ENCODE measurements around the gene DBF4.
"Not testable (repeated sequence)": the region's sequence is repeated elsewhere in the genome, so short reads cannot be mapped to it uniquely, and the experiment has no call there.

DBF4 gene, protein sequence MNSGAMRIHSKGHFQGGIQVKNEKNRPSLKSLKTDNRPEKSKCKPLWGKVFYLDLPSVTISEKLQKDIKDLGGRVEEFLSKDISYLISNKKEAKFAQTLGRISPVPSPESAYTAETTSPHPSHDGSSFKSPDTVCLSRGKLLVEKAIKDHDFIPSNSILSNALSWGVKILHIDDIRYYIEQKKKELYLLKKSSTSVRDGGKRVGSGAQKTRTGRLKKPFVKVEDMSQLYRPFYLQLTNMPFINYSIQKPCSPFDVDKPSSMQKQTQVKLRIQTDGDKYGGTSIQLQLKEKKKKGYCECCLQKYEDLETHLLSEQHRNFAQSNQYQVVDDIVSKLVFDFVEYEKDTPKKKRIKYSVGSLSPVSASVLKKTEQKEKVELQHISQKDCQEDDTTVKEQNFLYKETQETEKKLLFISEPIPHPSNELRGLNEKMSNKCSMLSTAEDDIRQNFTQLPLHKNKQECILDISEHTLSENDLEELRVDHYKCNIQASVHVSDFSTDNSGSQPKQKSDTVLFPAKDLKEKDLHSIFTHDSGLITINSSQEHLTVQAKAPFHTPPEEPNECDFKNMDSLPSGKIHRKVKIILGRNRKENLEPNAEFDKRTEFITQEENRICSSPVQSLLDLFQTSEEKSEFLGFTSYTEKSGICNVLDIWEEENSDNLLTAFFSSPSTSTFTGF

DNA sequence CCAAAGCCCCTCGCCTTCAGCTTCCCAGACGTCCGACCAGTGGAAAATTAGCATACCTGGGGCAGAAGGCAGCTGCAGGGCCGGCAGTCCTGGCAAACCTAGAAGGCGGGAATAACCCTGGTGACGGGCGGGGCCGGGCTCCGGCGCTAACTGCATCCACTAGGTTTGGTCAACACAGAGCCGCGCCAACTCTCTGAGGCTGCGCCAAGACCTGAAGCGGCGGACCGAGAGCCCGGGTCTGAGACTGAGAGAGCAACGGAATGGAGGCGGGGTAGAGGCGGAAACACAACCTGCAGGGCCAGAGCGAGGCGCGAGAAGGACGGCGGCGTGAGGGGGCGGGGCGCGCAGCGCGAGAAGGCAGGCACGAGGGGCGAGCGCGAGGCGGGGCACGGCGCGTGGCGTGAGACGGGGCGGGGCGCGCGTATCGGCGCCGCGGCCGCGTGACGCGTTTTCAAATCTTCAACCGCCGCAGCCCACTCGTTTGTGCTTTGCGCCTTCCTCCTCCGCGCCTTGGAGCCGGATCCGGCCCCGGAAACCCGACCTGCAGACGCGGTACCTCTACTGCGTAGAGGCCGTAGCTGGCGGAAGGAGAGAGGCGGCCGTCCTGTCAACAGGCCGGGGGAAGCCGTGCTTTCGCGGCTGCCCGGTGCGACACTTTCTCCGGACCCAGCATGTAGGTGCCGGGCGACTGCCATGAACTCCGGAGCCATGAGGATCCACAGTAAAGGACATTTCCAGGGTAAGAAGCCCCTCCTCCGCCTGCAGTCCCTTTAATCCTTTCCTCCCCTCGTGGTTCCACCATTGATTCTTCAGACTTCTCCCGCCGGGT is at the start of gene DBF4, which contains the start of gene SLC25A40:
TSS of gene DBF4 (plus strand) at position 454 of the 829 bp plus-strand sequence. CDS start at position 694, 240 bp downstream.
TSS of gene SLC25A40 (minus strand) at position 321 of the 829 bp plus-strand sequence. CDS start 17,633 bp downstream, outside the sequence.
- peak; percentile 82 to 91 for DNase-seq

DNA sequence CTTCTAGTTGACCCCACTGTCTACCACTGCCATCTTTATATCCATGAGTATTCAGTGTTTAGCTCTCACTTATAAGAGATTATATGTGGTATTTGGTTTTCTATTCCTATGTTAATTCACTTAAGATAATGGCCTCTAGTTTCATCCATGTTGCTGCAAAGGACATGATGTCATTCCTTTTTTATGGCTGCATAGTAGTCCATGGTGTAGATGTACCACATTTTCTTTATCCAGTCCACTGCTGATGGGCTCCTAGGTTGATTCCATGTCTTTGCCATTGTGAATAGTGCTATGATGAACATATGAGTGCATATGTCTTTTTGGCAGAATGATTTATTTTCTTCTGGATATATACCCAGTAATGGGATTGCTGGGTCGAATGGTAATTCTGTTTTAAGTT is 47.9 kb upstream of the DBF4 start:
- not testable (repeated sequence) for DNase-seq

DNA sequence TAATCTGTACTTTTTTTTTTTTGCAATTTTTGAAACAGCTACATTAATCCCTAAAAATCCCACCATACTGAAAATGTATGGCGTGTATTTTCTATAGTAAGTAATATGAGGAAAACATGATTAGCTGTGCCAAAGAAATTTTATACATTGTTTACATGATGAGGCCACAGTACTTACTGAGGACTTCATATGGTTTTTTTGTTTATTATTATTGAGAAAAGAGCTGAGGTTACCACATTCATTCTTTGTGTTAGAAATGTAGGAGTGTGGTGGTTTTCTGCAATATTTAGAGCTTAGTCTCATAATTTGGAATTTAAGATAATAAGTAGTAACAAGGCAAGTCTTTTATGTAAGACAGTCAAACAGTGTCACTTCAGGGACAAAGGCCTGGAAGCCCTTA is 45.2 kb upstream of the DBF4 start:
- DNase-seq = no peak

DNA sequence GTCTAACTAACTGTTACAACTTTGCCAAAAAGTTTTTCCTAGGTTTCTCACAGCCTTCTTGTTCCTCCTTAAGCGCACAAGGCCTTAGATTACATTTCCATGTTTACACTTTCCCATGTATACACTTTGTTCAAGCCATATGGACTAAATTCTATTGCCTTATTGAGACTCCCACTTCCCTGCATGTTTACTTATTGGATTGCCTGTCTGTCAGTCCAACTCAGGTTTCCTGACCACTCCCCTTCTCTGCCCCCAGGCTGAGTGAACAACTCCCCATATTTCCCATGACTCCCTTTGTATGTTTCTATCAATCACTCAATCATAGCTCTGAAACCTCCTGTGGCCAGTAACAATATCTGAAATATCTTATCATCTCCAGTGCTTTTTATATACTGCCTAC is 43.2 kb upstream of the DBF4 start:
- no peak for DNase-seq

DNA sequence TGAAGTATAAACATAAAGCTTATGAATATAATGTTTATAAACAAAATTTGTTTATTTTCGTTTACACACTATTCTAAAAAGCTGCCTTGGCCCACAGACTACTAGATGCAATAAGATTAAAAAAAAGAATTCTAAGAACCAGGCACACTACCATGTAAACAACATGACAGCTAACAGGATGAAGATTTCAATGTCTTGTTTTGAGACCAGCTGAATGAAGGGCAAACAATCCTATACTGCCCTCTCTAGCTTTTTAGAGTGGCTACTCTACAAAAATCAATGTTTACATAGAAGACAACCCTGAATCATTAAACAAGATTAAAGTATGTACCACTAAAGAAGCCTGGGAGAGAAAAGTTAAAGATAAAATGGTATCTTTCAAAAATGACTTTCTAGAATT is 38.7 kb upstream of the DBF4 start:
- no peak for DNase-seq

DNA sequence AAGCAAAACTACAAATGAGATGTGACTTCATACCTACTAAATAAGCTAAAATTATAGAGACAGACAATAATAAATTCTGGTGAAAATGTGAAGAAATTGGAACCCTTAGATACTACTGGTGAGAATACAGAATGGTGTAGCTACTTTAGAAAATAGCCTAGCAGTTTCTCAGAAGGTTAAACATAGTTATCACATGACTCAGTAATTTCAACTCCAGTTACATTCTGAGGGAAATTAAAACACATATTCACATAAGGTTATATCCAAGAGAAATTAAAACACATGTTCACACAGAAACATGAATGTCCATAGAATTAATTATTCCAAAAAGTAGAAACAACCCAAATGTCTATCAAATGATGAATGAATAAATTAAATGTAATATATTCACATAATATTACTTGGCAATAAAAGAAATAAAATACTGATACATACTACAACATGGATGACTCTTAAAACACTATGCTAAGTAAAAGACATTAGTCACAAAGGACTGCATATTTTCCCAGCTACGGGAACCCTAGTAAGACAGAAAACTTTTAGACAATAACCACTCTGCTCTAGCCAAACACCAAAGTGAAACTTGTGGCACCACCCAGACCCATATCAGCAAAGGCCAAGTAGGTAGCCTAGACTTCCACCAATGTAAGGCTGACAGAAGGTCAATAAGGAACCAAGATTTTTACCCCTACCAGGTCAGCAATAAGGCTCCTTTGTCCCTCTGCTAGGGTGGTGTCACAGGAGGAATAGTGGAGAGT is 25.3 kb upstream of the DBF4 start:
- DNase-seq = no peak

DNA sequence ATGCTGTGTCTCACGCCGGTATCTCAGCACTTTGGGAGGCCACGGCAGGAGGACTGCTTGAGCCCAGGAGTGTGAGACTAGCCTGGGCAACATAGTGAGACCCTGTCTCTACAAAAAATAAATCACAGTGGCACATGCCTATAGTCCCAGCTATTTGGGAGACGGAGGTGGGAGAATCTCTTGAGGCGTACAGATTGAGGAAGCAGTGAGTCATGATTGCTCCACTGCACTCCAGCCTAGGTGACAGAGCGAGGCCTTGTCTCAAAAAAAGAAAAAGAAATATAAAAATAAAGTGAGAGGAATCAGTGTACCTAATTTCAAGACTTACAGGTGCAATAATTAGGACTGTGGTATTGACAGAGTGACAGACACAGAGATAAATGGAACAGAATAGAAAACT is 24.0 kb upstream of the DBF4 start:
- DNase-seq = no peak

DNA sequence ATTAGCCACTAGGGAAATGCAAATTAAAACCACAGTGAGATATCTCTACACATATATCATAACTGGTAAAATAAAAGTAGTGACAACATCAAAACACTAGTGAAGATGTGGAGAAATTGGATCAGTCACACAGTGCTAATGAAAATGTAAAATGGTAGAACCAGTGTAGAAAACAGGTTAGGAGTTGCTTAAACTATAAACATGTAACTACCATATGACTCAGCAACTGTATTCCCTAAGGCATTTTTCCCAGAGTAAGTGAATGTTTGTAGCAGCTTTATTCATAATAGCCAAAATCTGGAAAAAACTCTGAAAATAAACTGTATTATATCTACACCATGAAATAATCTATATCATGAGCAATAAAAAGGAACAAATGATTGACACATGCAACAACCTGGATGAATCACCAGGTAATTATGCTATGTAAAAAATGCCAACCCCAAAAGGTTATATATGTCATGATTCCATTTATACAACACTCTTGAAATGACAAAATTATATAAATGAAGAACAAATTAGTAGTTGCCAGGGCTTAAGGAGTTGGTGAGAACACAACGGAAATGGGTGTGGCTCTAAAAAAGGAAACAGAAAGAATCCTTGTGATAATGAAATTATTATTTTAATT is 22.9 kb upstream of the DBF4 start:
- no peak for DNase-seq

DNA sequence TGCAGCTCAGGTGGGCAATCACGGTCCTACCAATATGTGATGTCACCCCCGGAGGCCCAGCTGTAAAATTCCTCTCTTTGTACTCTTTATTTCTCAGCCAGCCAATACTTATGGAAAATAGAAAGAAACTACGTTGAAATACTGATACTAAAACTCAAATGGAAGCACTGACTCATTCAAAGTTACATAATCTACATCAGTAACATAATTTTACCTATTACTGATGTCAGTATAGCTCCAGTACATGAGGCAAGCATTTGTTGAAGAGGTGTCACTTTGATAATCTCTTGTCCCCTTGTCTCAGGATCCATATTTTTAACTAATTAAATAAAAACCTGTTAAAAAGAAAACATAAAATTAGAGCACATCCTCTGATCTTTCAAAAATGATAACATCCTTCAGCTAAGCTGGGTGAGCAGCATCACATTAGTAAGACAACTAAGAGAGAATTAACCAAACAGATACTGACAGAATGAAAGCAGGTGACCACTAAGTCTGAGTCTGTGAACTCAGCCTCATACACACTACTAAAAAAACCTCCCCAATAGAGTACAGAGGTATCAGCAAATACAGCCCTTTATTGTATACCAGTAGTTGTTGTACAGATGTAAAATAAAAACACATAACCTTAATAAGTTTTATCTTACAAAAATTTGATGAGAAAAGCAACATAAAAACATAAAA is 17.7 kb upstream of the DBF4 start:
- no peak for DNase-seq

DNA sequence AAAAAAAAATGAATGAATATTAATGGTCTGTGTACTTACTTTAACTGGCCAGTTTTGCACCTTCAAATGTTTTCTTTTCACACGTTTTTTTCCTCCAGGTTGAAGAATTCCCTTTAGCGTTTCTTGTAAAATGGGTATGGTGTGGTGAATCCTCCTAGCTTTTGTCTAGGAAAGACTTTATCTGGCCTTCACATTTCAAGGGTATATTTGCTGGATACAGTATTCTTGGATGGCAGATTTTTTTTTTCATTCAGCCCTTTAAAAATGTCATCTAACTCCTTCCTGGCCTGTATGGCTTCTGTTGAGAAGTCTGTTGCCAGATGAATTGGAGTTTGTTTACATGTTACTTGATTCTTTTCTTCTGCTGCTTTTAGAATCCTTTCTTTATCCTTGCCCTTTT is 10.2 kb upstream of the DBF4 start:
- no peak for DNase-seq

DNA sequence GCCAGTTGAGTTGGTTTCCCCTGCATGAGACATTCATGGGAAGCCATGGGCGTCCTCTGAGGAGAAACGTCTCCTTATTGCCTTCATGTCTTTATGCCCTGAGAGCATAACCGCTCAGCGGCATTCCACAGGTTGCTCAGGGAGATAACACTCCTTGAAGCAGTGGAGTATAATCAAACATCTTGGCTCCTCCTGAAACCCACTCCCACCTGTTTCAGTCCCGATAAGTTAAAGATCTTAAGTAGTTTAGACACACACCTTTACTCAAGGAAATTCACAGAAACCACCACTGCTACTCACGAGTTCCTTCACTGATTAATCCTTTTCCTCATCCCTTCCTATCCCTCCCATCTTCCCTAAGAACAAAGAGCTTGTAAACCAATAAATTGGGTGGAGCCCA is 9.8 kb upstream of the DBF4 start:
- DNase-seq = not testable (repeated sequence)

DNA sequence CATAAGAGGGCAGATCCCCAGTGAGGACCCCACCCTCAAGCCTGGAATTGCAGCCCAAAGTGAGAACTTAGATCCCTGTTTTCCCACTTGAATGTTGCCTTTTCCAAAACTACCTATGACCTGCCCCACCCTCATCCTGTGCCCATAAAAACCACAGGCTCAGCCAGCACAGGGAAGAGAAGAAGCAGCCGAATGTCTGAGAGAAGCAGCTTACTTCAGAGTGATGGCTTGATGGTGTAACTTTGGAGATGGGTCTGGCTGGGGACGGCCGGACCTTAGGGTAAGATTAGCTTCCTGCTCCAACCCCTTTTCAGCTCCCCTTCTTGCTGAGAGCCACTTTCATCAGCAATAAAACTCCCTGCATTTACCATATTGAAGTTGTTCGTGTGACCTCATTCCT is 5.8 kb upstream of the DBF4 start:
- no peak for DNase-seq

DNA sequence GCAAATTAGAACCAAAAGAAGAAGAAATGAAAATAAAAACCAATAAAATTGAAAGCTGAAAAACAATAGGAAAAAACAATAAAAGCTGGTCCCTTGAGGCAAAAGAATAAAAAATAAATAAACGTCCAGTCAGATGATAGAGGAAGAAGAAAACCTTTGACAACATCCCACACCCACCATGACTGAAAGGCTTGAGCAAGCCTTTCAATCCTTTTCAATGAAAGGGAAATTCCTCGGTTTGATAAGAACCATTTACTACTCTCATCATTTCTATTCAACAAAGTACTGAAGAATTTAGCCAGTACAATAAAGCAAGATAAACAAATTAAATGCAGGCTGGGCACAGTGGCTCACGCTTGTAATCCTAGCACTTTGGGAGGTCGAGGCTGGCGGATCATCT is 3.9 kb upstream of the DBF4 start:
- no peak for DNase-seq

DNA sequence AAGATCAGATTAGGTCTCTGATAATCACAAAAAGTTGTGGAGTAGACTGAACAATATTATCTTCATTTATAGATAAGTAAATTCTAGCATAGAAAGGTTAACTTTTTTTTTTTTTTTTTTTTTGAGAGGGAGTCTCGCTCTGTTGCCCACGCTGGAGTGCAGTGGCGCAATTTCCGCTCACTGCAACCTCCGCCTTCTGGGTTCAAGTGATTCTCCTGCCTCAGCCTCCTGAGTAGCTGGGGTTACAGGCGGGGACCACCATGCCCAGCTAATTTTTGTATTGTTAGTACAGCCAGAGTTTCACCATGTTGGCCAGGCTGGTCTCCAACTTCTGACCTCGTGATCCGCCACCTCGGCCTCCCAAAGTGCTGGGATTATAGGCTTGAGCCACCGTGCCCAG is 3.0 kb upstream of the DBF4 start:
- not testable (repeated sequence) for DNase-seq

DNA sequence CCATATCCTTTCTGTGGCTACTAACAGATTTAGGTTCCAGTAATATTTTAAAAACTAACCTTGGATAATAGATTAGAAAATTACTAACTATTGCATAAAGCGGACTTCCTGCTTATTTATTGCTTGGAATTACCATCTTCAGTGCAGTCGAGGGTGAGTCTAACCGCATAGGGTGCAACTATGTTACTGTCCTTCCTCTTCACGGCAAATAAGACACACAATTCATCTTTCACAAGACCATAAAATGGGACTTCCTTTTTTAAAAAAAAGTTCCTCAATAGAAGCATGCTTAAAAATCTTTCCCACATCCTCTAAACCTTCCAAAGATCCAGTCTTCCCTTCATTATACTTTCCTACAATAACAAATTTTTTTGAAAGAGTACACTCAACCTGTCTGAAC is 2.2 kb upstream of the DBF4 start:
- no peak for DNase-seq

DNA sequence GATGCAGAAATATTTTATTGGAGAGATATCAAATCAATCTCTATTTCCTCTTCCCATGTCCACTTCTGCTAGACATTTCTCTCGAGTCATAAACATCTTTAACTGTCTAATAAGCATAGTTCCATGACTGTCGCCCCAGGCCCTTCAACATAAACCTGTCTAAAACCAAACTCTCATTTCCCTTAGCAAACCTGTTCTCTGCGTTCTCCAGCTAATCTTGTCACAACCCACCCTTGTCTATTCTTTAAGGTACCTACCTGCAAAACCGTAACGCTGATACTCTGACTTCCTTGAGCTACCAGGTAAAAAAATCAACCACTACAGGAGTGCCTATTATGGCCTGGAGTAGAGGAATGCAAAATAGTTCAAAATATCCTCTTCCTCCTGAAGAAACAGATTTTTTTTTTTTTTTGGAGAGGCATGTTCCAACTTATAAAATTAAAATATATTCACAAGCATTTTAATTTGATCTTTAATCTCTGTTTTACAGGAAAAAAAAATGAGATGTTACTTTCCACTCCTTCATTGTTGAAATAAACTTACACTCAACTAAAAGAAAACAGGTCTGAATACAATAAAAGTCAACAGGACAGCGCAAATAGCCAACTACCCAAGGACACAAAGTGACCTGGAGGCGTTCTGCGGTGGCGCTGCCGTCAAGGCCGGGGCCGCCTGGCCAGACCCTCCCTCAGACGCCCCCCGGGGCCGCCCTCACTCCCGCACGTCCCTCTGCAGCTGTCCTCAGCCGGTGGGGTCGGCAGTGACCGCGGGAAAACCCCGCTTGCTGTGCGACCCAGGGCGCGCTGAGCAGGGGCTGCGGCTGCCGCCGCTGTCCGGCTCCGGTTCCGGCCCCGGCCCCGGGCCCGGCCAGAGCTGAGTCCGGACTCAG is 898 bp upstream of the DBF4 start:
- DNase-seq = no peak

DNA sequence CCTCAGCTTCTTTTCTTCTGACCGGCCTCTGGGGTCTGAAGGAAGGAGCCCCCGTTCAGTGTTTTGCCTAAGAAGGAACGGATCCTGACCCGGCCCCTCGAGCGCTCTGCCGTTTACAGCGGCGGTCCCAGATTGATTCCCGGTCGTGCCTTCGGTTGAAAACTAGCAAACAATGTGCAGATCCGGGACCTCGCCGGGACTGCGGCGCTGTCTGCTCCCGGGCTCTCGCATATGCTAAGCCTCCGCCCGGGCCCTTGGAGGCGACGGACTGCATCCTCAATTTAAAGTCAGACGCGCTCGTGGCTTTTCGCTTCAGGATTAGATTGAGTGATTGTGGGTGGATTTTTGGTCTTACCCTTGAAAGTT is 559 bp downstream of the DBF4 start:
- peak in 1 of 2 experiments; percentile 27 for DNase-seq

DNA sequence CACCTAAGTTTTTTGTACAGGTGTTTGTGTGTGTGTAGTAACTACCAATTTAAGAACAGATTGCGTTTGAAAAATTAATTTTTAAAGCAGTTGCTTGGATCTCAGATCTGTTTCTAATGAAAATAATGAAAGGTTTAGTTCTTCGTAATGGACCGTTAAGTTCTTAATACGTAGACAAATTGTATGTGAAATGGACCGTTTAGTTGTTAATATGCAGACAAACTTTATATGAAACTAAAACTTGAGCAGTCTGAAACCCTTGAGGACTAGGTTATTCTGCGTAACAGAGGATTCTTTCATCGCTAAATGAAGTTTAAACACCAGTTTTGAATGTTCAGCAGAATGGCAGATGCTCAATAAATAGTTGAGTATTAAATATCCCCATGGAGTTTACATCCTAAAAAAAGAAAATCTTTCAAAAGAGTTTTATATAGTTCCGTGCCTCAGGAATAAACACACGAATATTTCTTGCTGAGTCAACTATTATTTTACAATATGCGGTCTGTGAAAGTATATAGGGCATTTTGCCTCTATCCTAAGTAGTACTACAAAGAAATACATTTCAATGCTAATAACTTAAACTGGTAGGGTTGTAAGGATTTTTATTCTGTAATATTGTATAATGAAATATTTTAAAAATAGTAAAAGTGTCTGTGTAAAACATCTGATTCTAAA is 1.2 kb downstream of the DBF4 start:
- DNase-seq = no peak

DNA sequence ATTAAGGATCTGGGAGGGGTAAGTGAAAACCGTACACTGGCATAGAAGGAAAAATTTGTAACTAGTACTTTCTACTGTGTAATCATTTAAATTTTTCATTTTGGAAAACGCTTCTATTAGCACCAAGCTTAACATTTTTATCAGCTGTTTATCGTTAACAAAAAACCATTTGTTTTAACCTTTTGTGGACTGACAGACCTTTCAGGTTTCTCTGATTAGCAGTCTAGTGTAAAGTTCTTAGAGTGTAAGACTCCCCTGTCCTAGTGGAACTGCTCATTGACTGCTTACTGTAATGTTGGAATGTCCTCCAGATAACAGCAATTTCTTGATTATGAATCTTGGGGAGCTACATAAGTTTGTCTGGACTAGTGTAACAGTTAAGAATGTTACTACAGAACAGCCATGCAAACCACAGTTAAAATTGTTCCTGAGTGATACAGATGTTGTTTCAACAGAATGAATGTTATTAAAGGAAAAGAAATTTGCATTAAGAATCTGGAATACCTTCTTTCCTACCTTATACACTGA is 2.0 kb downstream of the DBF4 start:
- no peak for DNase-seq

Measured in NCI-H446 (cell line).